Skeletal muscle cell (primary cell): ENCODE results near the gene CORO1C.
"Not testable (repeated sequence)": the region's sequence is repeated elsewhere in the genome, so short reads cannot be mapped to it uniquely, and the experiment has no call there.

Experiments used
- DNase-seq: peaks from one replicate; pipeline ENCODE4 v3.0.0-alpha.2; 2010; ENCODE audit warnings: low read depth
- H3K4me3 ChIP-seq: 2 replicates; pipeline ENCODE4 v1.5.1; 2011; ENCODE audit warnings: low read depth, mild to moderate bottlenecking, control low read depth, low read length, moderate library complexity

The CORO1C gene

GRCh38 chr12:108627134-108627920 is 104.0 kb downstream of the CORO1C start:
- H3K4me3 ChIP-seq, result no peak overlapping the region
- DNase-seq, result no peak

- no peak for DNase-seq
- H3K4me3 ChIP-seq, result no peak overlapping the region
Observed at GRCh38 chr12:108625228-108625627, 106.1 kb downstream of the CORO1C start.

GRCh38 chr12:108623577-108623976 is 107.7 kb downstream of the CORO1C start:
- H3K4me3 ChIP-seq, result no peak overlapping the region
- DNase-seq, result no peak

- no peak overlapping the region for H3K4me3 ChIP-seq
- DNase-seq, result no peak
Observed at GRCh38 chr12:108622921-108623514, 108.3 kb downstream of the CORO1C start.

- no peak for DNase-seq
- no peak overlapping the region for H3K4me3 ChIP-seq
Observed at GRCh38 chr12:108622421-108622820, 108.9 kb downstream of the CORO1C start.

GRCh38 chr12:108621161-108621560 is 110.2 kb downstream of the CORO1C start:
- no peak for DNase-seq

GRCh38 chr12:108620236-108620879 is 111.0 kb downstream of the CORO1C start:
- DNase-seq, result peak; percentile 71
- H3K4me3 ChIP-seq, result no peak overlapping the region

More at GRCh38 chr12:108621161-108621560, 110.2 kb downstream of the CORO1C start:
- H3K4me3 ChIP-seq, result no peak overlapping the region

- no peak overlapping the region for H3K4me3 ChIP-seq
- DNase-seq, result no peak
Observed at GRCh38 chr12:108619369-108620160, 111.8 kb downstream of the CORO1C start.

- DNase-seq, H3K4me3 ChIP-seq: not testable (repeated sequence)
Observed at GRCh38 chr12:108618953-108619274, 112.4 kb downstream of the CORO1C start.

- H3K4me3 ChIP-seq, result no peak overlapping the region
- peak; percentile 57 for DNase-seq
Observed at GRCh38 chr12:108618079-108618952, 113.0 kb downstream of the CORO1C start.

GRCh38 chr12:108616941-108617858 is 114.1 kb downstream of the CORO1C start:
- no peak for DNase-seq

GRCh38 chr12:108616359-108616758 is 115.0 kb downstream of the CORO1C start:
- H3K4me3 ChIP-seq, result no peak overlapping the region
- no peak for DNase-seq

More at GRCh38 chr12:108616941-108617858, 114.1 kb downstream of the CORO1C start:
- no peak overlapping the region for H3K4me3 ChIP-seq

- no peak for DNase-seq
- no peak overlapping the region for H3K4me3 ChIP-seq
Observed at GRCh38 chr12:108615918-108616317, 115.4 kb downstream of the CORO1C start.

- no peak overlapping the region for H3K4me3 ChIP-seq
- no peak for DNase-seq
Observed at GRCh38 chr12:108614639-108615038, 116.7 kb downstream of the CORO1C start.

GRCh38 chr12:108614041-108614440 is 117.3 kb downstream of the CORO1C start:
- no peak overlapping the region for H3K4me3 ChIP-seq
- no peak for DNase-seq

- no peak overlapping the region for H3K4me3 ChIP-seq
- no peak for DNase-seq
Observed at GRCh38 chr12:108613548-108613947, 117.8 kb downstream of the CORO1C start.

- no peak for DNase-seq
- no peak overlapping the region for H3K4me3 ChIP-seq
Observed at GRCh38 chr12:108612788-108613282, 118.5 kb downstream of the CORO1C start.
